DND-41 (cell line): Measurements from ENCODE around the gene SMPX.

ENCODE experiments used
- CTCF ChIP-seq: IDR thresholded peaks from 2 replicates; pipeline ENCODE4 v1.5.1; 2012; ENCODE audit warnings: borderline replicate concordance, low read length, moderate library complexity, mild to moderate bottlenecking; ENCODE audit not compliant: poor library complexity, severe bottlenecking; ENCODE audit errors: extremely low read depth
- EZH2 ChIP-seq: IDR thresholded peaks from 3 replicates; pipeline ENCODE4 v1.6.1; 2012; ENCODE audit warnings: borderline replicate concordance, low read depth, mild to moderate bottlenecking, moderate library complexity, low read length, inconsistent platforms; ENCODE audit not compliant: severe bottlenecking

DNA sequence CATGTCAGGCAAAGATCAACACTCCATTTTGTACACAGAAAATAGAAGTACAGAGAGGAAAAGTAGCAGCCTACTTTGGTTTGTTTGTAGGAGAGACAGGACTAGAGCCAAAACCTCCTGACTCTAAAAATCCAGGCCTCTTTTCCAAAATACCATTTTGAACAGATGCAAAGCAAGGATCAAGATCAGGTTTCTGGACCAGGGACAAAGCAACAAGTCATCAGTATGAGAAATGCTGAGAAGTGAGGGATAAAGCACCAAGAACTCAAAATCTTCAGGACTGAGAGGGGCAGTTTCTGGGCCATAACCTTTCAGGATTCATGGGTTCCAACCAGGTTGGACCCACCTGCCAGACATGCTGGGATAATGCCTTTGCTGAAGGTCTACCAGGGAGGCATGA lies 44.9 kb upstream of the SMPX start:
- TF ChIP-seq CTCF (no peak), EZH2 (no peak)
